Naive thymus-derived CD8-positive, alpha-beta T cell (primary cell): ENCODE measurements around the gene CACNA1A. TPM values are rescaled to one million over a fixed set of nuclear protein-coding genes. Genes with fewer than 3 reads are reported as not detected.

Experiments used
- ATAC-seq, 2 donors: fragments of 150-1000 bp; cut with Tn5 transposase in 1 of 2; sonication (Bioruptor Pico), chemical (Tn5 transposase) in 1 of 2; 1 replicate in 1 of 2; 2 replicates in 1 of 2; pipeline ENCODE4 v1.10.0; 2021; ENCODE audit warnings: mild to moderate bottlenecking in 2 of 2, moderate library complexity in 2 of 2
- POLR2A ChIA-PET: fragments of 350-600 bp; sonication (Branson Sonifier 250); formaldehyde crosslinking; loops from one replicate; lab custom pipeline; 2021; ENCODE audit warnings: antibody characterized with exemption; lab: Charles Lee
- DNase-seq, 10 donors: peaks; one replicate each; pipeline versions ENCODE4 v3.0.0 to v3.0.0-alpha.2; 2020 to 2022
- H3K27ac Mint-ChIP-seq, 10 donors: one replicate each; pipeline ENCODE4 v1.8.0; 2020 to 2022; ENCODE audit warnings: mild to moderate bottlenecking in 10 of 10, mixed read lengths in 10 of 10, moderate library complexity in 4 of 10, inconsistent platforms in 1 of 10
- H3K27me3 Mint-ChIP-seq, 5 donors: one replicate each; pipeline ENCODE4 v1.8.0; 2021 to 2022; ENCODE audit warnings: mixed read lengths in 5 of 5
- H3K36me3 Mint-ChIP-seq, 3 donors: one replicate each; pipeline ENCODE4 v1.8.0; 2020 to 2022; ENCODE audit warnings: mixed read lengths in 3 of 3, mild to moderate bottlenecking in 2 of 3, inconsistent platforms in 1 of 3
- H3K4me1 Mint-ChIP-seq, 4 donors: one replicate each; pipeline ENCODE4 v1.8.0; 2021 to 2022; ENCODE audit warnings: mixed read lengths in 4 of 4
- H3K4me3 Mint-ChIP-seq, 10 donors: one replicate each; pipeline ENCODE4 v1.8.0; 2020 to 2022; ENCODE audit warnings: mild to moderate bottlenecking in 10 of 10, mixed read lengths in 10 of 10, moderate library complexity in 6 of 10, inconsistent platforms in 1 of 10
- H3K9me3 Mint-ChIP-seq, 9 donors: one replicate each; pipeline ENCODE4 v1.8.0; 2020 to 2022; ENCODE audit warnings: mixed read lengths in 9 of 9, mild to moderate bottlenecking in 3 of 9, inconsistent platforms in 1 of 9, moderate library complexity in 1 of 9
- polyA plus RNA-seq, 3 donors: library from polyadenylated mRNA; unstranded; fragments of 300-500 nt; fragmentation: Illumina TruSeq; gene quantifications; one replicate each; pipeline ENCODE4 v1.2.3, GENCODE V29; 2021
- total RNA-seq, 8 experiments: library from RNA in 2 of 8; stranded (reverse) in 2 of 8; gene quantifications; one replicate each; pipeline ENCODE4 v1.2.3 and lab custom pipeline; 2021 to 2026

The CACNA1A gene
- total and polyA plus RNA-seq, 5 experiments from 2014 or later: 0.09 to 0.60 (median 0.36) TPM

DNA sequence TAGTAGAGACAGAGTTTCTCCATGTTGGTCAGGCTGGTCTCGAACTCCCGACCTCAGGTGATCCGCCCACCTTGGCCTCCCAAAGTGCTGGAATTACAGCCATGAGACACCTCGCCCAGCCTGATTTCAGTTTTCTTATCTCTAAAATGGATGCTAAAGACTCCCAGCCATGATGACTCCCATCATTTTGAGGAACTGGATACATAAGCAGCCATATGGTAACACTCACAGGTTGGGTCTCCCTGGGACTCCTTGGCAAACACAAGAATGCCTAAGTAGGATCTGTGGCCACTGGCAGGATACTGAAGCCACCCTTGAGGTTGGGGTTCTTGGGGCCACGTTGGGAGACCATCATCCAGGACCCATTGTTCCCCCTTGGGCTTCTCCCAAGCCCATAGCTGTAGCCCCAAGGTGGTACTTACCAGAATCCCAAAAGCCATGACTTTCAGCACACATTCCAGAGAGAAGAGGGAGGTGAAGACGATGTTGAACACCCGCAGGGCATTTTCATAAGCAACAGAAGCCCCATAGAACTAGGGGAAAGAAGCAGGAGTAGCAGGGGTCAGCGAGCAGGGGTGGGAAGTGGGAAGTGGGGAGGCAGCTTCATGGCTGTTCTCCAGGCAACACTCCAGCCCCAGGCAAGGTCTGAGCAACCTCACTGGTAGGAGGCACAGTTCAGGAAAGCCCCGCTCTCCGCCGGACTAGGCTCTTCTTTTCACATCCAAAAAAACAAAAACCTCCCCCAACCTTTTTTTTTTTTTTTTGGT lies 253.5 kb downstream of the CACNA1A start:
- ATAC-seq: no peak
- Mint-ChIP-seq H3K4me3 (no peak overlapping the region), H3K27me3 (peaks cover 3 to 36% (median 12%) of the 10 kb centered on the region in 5 donors), H3K4me1 (peaks cover 0 to 2% (median 0%) of the 10 kb centered on the region in 4 donors), H3K9me3 (no peaks in the 10 kb centered on the region), H3K36me3 (no peaks in the 10 kb centered on the region), H3K27ac (no peak overlapping the region)
- POLR2A ChIA-PET: no interaction called here
- DNase-seq: no peak

DNA sequence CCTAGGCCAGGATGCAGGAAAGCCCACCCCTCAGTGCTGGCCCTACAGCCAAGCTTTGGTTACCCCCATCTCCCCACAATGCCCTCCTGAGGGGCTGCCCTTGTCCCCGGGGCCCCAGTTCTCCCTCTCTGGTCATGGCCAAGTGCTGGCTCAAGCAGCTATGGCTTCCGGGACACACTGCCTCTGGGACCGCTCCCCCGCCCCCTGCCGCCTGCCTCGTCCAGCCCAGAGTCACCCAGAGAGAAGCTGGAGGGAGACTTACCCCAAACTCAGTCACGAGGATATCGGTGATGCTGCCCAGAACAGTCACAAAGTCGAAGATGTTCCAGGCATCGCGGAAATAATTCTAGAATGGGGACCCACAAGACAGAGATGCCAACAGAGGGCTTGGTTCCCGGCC lies 261.4 kb downstream of the CACNA1A start:
- H3K36me3 Mint-ChIP-seq: no peaks in the 10 kb centered on the region
- no peaks in the 10 kb centered on the region for H3K27me3 Mint-ChIP-seq
- H3K9me3 Mint-ChIP-seq: no peaks in the 10 kb centered on the region
- no peak overlapping the region for H3K4me3 Mint-ChIP-seq
- DNase-seq (no peak), ATAC-seq (no peak)
- no peak overlapping the region for H3K27ac Mint-ChIP-seq
- H3K4me1 Mint-ChIP-seq: peaks cover 14 to 29% (median 20%) of the 10 kb centered on the region in 4 donors
- POLR2A ChIA-PET: interaction anchor here (0.6 kb wide), 1 partner anchor 17 kb away, joined by 4 read pairs; no protein-coding TSS in a partner anchor

DNA sequence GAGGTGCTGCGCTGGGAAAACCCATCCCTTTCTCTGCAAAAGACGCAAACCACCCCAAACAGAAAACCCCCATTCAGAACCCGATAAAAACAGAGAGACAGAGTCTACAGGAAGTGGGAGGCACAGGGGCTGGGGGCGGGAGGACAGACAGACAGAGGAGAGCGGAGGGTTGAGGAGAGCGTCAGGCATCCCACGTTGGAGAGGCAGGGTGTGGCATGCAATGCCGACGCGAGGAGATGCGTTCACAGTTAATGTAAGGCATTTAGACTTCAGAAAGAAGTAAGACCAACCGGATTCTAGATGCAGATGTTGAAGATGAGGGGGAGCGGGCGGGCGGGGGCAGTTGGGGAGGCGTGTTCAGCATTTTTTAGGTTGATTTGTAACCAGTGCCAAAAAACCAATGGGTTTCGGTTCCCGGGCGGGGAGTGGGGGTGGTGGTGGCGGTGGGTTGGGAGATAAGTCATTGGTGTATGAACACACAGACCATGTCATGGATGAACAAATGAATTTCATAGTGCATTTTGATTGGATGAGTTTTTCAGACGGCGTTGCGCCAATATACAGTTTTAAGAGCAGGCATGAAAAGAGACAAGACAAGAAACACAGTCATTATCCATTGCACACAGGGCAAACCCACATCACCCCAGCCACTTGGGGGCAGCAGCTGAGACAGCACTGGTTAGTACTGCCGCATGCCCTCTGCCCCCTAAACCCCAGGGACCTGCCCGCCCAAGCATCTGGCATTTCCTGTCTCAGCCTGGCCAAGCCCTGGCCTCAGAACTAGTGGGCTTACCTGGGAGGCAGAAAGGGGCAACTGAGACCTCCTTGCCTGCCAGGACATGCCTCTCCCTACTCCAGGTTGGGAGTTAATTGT lies 264.8 kb downstream of the CACNA1A start:
- no peaks in the 10 kb centered on the region for H3K27me3 Mint-ChIP-seq
- H3K4me3 Mint-ChIP-seq: peak overlapping the region; percentile 43 to 83 (median 75)
- peak; percentile 70 to 95 for ATAC-seq
- peak overlapping the region in 9 of 10 donors; percentile 41 to 86 (median 77) for H3K27ac Mint-ChIP-seq
- POLR2A ChIA-PET: no interaction called here
- peak in 7 of 10 donors; percentile 6 to 56 (median 31) for DNase-seq
- H3K4me1 Mint-ChIP-seq: peaks cover 12 to 32% (median 23%) of the 10 kb centered on the region in 4 donors
- no peaks in the 10 kb centered on the region for H3K36me3 Mint-ChIP-seq
- H3K9me3 Mint-ChIP-seq: peaks cover 0 to 3% (median 0%) of the 10 kb centered on the region in 9 donors

DNA sequence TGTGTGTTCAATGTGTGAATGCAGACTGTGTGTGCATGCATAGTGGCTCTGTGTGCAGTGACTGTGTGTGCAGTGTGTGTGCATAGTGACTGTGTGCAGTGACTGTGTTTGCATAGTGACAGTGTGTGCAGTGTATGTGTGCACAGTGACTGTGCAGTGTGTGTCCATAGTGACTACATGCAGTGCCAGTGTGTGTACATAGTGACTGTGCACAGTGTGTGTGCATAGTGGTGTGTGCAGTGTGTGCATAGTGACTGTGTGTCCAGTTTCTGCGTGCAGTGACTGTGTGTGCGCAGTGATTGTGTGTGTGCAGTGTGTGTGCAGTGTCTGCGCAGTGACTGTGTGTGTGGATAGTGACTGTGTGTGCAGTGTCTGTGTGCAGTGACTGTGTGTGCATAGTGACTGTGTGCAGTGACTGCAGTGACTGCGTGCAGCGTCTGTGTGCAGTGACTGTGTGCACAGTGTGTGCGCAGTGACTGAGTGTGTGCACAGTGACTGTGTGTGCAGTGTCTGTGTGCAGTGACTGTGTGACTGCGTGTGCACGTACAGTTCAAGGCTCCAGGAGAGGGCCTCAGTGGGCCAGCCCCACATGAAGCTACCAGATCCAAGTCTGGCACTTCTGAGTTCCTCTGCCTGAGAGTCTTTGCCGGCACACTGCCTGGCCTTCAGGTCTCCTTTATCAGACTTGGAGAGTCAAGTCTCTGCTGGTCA lies 265.8 kb downstream of the CACNA1A start:
- H3K9me3 Mint-ChIP-seq: peaks cover 0 to 6% (median under 1%) of the 10 kb centered on the region in 9 donors
- peaks cover 14 to 34% (median 23%) of the 10 kb centered on the region in 4 donors for H3K4me1 Mint-ChIP-seq
- peaks cover 0 to 1% (median 0%) of the 10 kb centered on the region in 3 donors for H3K36me3 Mint-ChIP-seq
- H3K27ac Mint-ChIP-seq: peak overlapping the region in 7 of 10 donors; percentile 57 to 86 (median 78)
- ATAC-seq: peak in 1 of 2 donors; percentile 21
- peak overlapping the region; percentile 43 to 83 (median 75) for H3K4me3 Mint-ChIP-seq
- POLR2A ChIA-PET: no interaction called here
- H3K27me3 Mint-ChIP-seq: no peaks in the 10 kb centered on the region
- DNase-seq: peak in 1 of 10 donors; percentile 11

DNA sequence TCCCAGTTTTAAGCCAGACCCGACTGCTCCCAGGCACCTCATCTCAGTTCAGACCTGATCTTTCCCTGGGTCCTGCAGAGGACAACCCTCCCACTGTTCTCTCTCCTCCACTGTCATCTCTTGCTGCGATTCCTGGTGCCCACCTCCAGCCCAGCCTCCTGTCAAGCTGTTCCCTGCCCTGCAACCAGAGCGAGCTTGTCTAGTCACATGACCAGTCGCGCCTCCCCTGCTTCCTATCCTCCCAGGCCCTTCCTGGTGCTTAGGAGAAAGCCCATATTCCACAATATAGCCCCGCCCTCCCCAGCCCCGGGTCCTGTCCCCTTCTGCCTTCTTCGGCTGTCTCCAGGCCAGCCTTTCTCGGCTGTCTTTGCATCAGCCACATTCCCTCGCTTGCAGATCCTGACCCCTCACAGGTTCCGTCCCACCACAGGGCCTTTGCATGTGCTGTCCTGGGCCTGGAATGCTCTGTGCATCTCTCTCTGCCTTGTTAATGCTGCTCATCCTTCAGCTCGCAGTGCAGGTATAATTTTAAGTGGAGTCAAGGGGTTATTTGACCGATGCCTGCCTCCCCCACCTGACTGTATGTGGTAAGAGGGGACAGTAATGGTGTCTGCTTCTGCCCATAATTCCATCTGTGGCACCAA lies 267.3 kb downstream of the CACNA1A start:
- no peak overlapping the region for H3K4me3 Mint-ChIP-seq
- no peaks in the 10 kb centered on the region for H3K27me3 Mint-ChIP-seq
- H3K27ac Mint-ChIP-seq: no peak overlapping the region
- DNase-seq (no peak), ATAC-seq (no peak)
- H3K36me3 Mint-ChIP-seq: peaks cover 0 to 3% (median 3%) of the 10 kb centered on the region in 3 donors
- POLR2A ChIA-PET: no interaction called here
- H3K9me3 Mint-ChIP-seq: peaks cover 0 to 12% (median 2%) of the 10 kb centered on the region in 9 donors
- peaks cover 24 to 48% (median 36%) of the 10 kb centered on the region in 4 donors for H3K4me1 Mint-ChIP-seq

DNA sequence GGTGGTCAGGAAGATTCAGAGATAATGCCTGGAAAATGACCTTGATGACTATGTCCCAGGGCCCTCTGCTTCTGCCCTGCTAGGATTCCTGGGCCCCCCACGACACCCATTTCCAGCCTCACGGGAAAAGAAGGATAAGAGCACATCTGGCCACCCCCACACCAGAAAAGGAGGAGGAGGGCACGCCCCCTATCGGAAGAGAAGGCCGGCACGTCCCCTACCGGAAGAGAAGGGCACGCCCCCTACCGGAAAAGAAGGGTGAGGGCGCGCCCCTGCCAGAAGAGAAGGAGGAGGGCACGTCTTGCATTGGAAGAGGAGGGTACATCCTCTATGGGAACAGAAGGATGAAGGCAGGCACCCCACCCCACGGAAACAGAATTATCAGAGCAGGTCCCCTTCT lies 271.8 kb downstream of the CACNA1A start:
- H3K9me3 Mint-ChIP-seq: peaks cover 0 to 12% (median 2%) of the 10 kb centered on the region in 9 donors
- peak overlapping the region; percentile 43 to 85 (median 68) for H3K4me3 Mint-ChIP-seq
- DNase-seq: peak; percentile 30 to 89 (median 60)
- peaks cover 13 to 19% (median 16%) of the 10 kb centered on the region in 4 donors for H3K4me1 Mint-ChIP-seq
- peak overlapping the region in 9 of 10 donors; percentile 52 to 90 (median 78) for H3K27ac Mint-ChIP-seq
- peak; percentile 89 to 98 for ATAC-seq
- peaks cover 0 to 4% (median 0%) of the 10 kb centered on the region in 5 donors for H3K27me3 Mint-ChIP-seq
- H3K36me3 Mint-ChIP-seq: peaks cover 0 to 3% (median 3%) of the 10 kb centered on the region in 3 donors
- POLR2A ChIA-PET: interaction anchor here (1.8 kb wide), 1 partner anchor 82 kb away, joined by 11 read pairs; no protein-coding TSS in a partner anchor

DNA sequence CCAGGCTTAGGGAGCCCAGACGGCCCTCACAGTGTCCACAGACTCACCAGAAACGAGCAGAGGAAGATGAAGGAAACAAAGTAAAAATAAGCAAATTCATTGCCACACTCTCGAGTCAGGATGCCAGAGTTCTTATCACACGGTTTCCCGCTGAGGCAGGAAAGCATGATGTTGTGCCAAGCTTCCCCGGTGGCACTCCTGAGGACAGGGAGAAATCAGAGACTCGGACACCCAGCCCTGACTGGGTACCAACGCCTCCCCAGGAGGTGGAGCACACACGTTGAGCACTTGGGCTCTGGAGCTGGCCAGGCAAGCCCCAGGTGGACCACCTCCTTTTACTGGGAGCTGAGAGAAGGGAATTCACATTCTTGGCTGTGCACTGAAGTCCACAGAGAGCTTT lies 274.6 kb downstream of the CACNA1A start:
- peaks cover 0 to 5% (median 3%) of the 10 kb centered on the region in 5 donors for H3K27me3 Mint-ChIP-seq
- no peak overlapping the region for H3K4me3 Mint-ChIP-seq
- peak overlapping the region in 1 of 10 donors; percentile 56 for H3K27ac Mint-ChIP-seq
- H3K36me3 Mint-ChIP-seq: peaks cover 0 to 3% (median 3%) of the 10 kb centered on the region in 3 donors
- POLR2A ChIA-PET: interaction anchor here (1.1 kb wide), 2 partner anchors 136 to 160 kb away, joined by 3 to 4 read pairs; no protein-coding TSS in a partner anchor
- H3K9me3 Mint-ChIP-seq: peaks cover 0 to 12% (median 2%) of the 10 kb centered on the region in 9 donors
- ATAC-seq: no peak
- H3K4me1 Mint-ChIP-seq: peaks cover 13 to 17% (median 16%) of the 10 kb centered on the region in 4 donors
- DNase-seq: no peak

DNA sequence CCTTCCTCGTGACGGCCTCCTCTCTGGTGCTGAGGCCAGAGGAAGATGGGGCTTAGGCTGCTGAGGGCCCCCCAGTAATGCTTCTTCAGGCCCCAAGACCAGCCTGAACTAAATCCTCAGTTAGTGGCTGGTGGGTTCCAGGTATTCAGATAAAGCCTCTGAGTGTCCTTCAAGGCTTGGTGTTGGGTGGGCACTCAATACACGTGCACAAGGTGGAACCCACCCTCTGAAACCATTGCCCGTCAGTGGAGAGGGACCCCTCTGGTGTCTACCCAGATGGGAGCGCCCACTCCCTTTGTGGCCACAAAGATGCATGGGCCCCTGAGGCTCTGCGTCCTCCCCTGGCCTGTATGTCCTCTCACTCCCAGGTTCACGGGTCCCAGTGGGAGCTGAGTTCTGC lies 277.0 kb downstream of the CACNA1A start:
- Mint-ChIP-seq H3K4me3 (no peak overlapping the region), H3K27me3 (peaks cover 0 to 14% (median 5%) of the 10 kb centered on the region in 5 donors), H3K9me3 (peaks cover 0 to under 1% (median 0%) of the 10 kb centered on the region in 9 donors), H3K27ac (no peak overlapping the region), H3K36me3 (no peaks in the 10 kb centered on the region), H3K4me1 (peaks cover under 1 to 8% (median 4%) of the 10 kb centered on the region in 4 donors)
- DNase-seq (no peak), ATAC-seq (no peak)
- POLR2A ChIA-PET: no interaction called here

DNA sequence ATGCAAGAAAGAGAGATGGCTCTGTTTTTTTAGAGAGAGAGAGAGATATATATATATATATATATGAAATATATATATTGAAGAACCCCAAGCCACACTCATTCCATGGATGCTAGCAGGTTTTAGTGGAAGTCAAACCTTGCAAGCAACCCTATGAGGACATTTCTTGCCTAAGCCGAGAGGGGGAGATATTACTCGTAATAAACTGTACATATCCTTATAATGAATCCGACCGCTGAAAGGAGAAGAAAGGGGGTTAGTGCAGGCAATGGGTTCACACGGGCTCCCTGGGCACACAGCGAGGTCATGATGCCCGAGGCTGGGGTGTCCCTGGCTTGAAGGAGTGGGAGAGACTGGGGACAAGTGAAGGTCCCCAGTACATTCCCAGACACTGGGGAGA lies 277.7 kb downstream of the CACNA1A start:
- Mint-ChIP-seq H3K36me3 (no peaks in the 10 kb centered on the region), H3K4me3 (no peak overlapping the region), H3K27me3 (peaks cover 0 to 14% (median 5%) of the 10 kb centered on the region in 5 donors), H3K4me1 (peaks cover 0 to 6% (median 3%) of the 10 kb centered on the region in 4 donors), H3K27ac (peak overlapping the region in 2 of 10 donors; percentile 29 to 35), H3K9me3 (no peaks in the 10 kb centered on the region)
- POLR2A ChIA-PET: no interaction called here
- DNase-seq (no peak), ATAC-seq (no peak)

DNA sequence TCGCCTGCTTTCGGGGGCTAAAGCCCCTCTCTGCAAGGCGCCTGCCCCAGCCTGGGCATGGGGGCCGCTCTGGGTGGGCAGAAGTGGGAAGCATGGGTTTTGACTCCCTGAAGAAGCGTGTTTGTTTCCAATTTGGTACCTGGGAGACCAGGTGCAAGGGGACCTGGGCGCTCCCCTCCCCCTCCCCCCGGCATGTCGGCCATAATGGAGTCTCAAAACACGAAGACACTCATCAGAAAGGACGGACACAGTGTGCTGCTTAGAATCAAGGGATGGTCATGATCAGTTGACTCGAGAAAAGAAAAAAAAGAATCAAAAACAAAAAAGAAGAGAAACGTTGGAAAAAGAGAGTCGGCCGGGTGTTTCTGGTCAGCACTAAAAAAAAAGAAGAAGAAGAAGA lies 279.3 kb downstream of the CACNA1A start:
- DNase-seq (no peak), ATAC-seq (no peak)
- H3K27me3 Mint-ChIP-seq: peaks cover 0 to 14% (median 5%) of the 10 kb centered on the region in 5 donors
- no peak overlapping the region for H3K27ac Mint-ChIP-seq
- H3K9me3 Mint-ChIP-seq: no peaks in the 10 kb centered on the region
- peaks cover 0 to 6% (median 3%) of the 10 kb centered on the region in 4 donors for H3K4me1 Mint-ChIP-seq
- H3K4me3 Mint-ChIP-seq: no peak overlapping the region
- H3K36me3 Mint-ChIP-seq: no peaks in the 10 kb centered on the region
- POLR2A ChIA-PET: no interaction called here

DNA sequence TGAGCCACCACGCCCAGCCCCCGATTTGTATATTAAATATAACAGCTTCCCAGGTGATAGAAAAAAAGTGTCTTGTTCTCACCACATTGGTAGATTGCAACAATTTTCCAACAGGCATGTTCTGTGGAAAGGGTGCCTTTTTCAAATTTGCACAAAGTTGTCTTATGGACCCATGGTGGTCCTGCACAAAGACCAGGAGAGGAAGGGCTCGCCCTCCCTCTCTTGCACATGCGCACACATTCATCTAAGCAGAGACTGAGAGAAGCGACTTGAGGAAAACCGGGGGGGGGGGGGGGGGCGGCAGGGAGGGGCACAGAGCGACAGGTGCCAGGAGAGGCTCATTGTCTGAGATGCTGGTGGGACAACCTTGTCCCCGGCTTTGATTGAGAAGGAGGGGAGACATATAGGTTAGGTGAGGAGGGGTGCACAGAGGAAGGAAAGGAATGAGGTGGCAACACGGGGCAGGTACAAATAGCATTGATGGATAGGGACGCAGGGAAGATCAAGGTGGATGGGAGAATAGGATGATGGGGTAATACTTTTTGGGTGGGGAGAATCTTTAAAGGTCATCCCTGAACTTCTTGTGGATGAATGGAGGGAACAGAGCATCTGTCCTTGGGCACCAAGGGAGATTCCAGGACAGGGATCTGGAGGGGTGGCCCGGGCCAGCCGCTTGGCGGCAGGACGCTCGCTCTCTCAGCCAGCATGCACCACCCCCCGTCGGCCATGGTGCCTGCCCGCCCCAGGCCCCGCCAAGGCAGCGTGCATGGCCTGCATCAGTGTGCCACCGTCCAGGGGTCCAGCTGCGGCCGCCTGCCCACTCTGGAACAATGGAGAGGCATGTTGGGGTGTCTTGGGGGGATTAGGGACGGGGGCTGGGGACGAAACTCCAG lies 280.1 kb downstream of the CACNA1A start:
- ATAC-seq (no peak), DNase-seq (peak in 1 of 10 donors; percentile 35)
- Mint-ChIP-seq H3K4me1 (peaks cover 0 to 8% (median 3%) of the 10 kb centered on the region in 4 donors), H3K4me3 (no peak overlapping the region), H3K27me3 (peaks cover 0 to 14% (median 5%) of the 10 kb centered on the region in 5 donors), H3K36me3 (no peaks in the 10 kb centered on the region), H3K27ac (peak overlapping the region in 1 of 10 donors; percentile 34), H3K9me3 (no peaks in the 10 kb centered on the region)
- POLR2A ChIA-PET: no interaction called here
